Left renal pelvis (tissue), 4 donors: Measurements from ENCODE around the gene CSNK2B. TPM values are rescaled to one million over a fixed set of nuclear protein-coding genes. Genes with fewer than 3 reads are reported as not detected.

Source experiments
- DNase-seq, 4 donors: peaks; one replicate each; pipeline ENCODE4 v3.0.0-alpha.2; 2013; ENCODE audit warnings: low read depth in 4 of 4, low spot score in 3 of 4
- polyA plus RNA-seq, 4 donors: library from polyadenylated mRNA; unstranded; fragments of 120-200 nt; gene quantifications; one replicate each; pipeline ENCODE4 v1.2.1, GENCODE V29; 2013; ENCODE audit not compliant: insufficient read length in 4 of 4

CSNK2B gene
- polyA plus RNA-seq, 4 donors, result 184 to 243 (median 239) TPM

GRCh38 chr6:31710523-31711219, 44.8 kb downstream of the CSNK2B start:
- DNase-seq, result no peak

GRCh38 chr6:31711233-31711632, 45.4 kb downstream of the CSNK2B start:
- no peak for DNase-seq

GRCh38 chr6:31712296-31712695, 46.4 kb downstream of the CSNK2B start:
- no peak for DNase-seq

- no peak for DNase-seq
These were observed 47.6 kb downstream of the CSNK2B start for GRCh38 chr6:31713465-31713864.

- DNase-seq, result no peak
These were observed 48.3 kb downstream of the CSNK2B start for GRCh38 chr6:31713991-31714684.

GRCh38 chr6:31715022-31715958, 49.4 kb downstream of the CSNK2B start, which contains the start of gene LY6G6D:
Gene LY6G6D (plus strand): TSS chr6:31715348. CDS start chr6:31715356, 8 bp downstream.
- DNase-seq, result no peak

GRCh38 chr6:31717499-31718222, 51.8 kb downstream of the CSNK2B start:
- no peak for DNase-seq

- DNase-seq, result no peak
These were observed 52.4 kb downstream of the CSNK2B start for GRCh38 chr6:31718265-31718664.

GRCh38 chr6:31719001-31719400, 53.1 kb downstream of the CSNK2B start:
- DNase-seq, result no peak

Other genes starting within 250 kb of the CSNK2B start
- 1 to 10 TPM in 3 of 4 donors, under 1 TPM in 1; 0.49 to 2.3 (median 1.0) TPM for gene MICB, start 167.9 kb upstream of the CSNK2B start, polyA plus RNA-seq
- 10 to 100 TPM in 3 of 4 donors, under 1 TPM in 1; 0.27 to 18.6 (median 12.8) TPM for gene MCCD1, start 137.1 kb upstream of the CSNK2B start, polyA plus RNA-seq
- 100 to 1,000 TPM; 448 to 682 (median 553) TPM for gene DDX39B, start 124.1 kb upstream of the CSNK2B start, polyA plus RNA-seq
- 1 to 10 TPM; 4.8 to 9.4 (median 6.4) TPM for gene ATP6V1G2, start 119.5 kb upstream of the CSNK2B start, polyA plus RNA-seq
- 10 to 100 TPM; 18.3 to 28.7 (median 19.7) TPM for gene NFKBIL1, start 118.5 kb upstream of the CSNK2B start, polyA plus RNA-seq
- gene LTA, start 93.8 kb upstream of the CSNK2B start, polyA plus RNA-seq, result under 1 TPM; 0.23 to 0.43 (median 0.36) TPM
- gene TNF, start 90.5 kb upstream of the CSNK2B start, polyA plus RNA-seq, result 1 to 10 TPM in 1 of 4 donors, under 1 TPM in 2, not detected in 1; 0.23 to 2.5 (median 0.29) TPM
- gene LTB, start 83.7 kb upstream of the CSNK2B start, polyA plus RNA-seq, result 1 to 10 TPM in 3 of 4 donors, under 1 TPM in 1; 0.66 to 2.0 (median 1.6) TPM
- 10 to 100 TPM in 1 of 4 donors, 1 to 10 TPM in 3; 4.6 to 10.3 (median 4.9) TPM for gene LST1, start 79.8 kb upstream of the CSNK2B start, polyA plus RNA-seq
- under 1 TPM in 2 of 4 donors, not detected in 2; 0.17 to 0.20 TPM for gene NCR3, start 73.1 kb upstream of the CSNK2B start, polyA plus RNA-seq
- 10 to 100 TPM; 43.3 to 77.0 (median 73.6) TPM for gene AIF1, start 50.8 kb upstream of the CSNK2B start, polyA plus RNA-seq
- gene PRRC2A, start 45.4 kb upstream of the CSNK2B start, polyA plus RNA-seq, result 100 to 1,000 TPM; 143 to 224 (median 174) TPM
- 100 to 1,000 TPM; 186 to 278 (median 241) TPM for gene BAG6, start 13.4 kb upstream of the CSNK2B start, polyA plus RNA-seq
- gene APOM, start 10.2 kb upstream of the CSNK2B start, polyA plus RNA-seq, result 100 to 1,000 TPM in 2 of 4 donors, 10 to 100 TPM in 2; 10.1 to 106 (median 83.8) TPM
- 10 to 100 TPM; 15.8 to 21.1 (median 19.0) TPM for gene C6orf47, start 5.3 kb upstream of the CSNK2B start, polyA plus RNA-seq
- 10 to 100 TPM; 16.8 to 28.9 (median 24.9) TPM for gene GPANK1, start 1.1 kb upstream of the CSNK2B start, polyA plus RNA-seq
- 10 to 100 TPM; 16.6 to 28.7 (median 20.9) TPM for gene LY6G5B, start 3.9 kb downstream of the CSNK2B start, polyA plus RNA-seq
- gene LY6G5C, start 15.0 kb downstream of the CSNK2B start, polyA plus RNA-seq, result 1 to 10 TPM; 1.6 to 5.9 (median 2.6) TPM
- gene ABHD16A, start 37.2 kb downstream of the CSNK2B start, polyA plus RNA-seq, result 10 to 100 TPM; 50.1 to 67.5 (median 55.9) TPM
- gene LY6G6F, start 40.8 kb downstream of the CSNK2B start, polyA plus RNA-seq, result 1 to 10 TPM in 1 of 4 donors, under 1 TPM in 2, not detected in 1; 0.30 to 1.5 (median 0.52) TPM
- gene LY6G6D, start 49.3 kb downstream of the CSNK2B start, polyA plus RNA-seq, result not detected
- gene LY6G6C, start 55.7 kb downstream of the CSNK2B start, polyA plus RNA-seq, result under 1 TPM in 3 of 4 donors, not detected in 1; 0.45 to 0.74 (median 0.63) TPM
- 1 to 10 TPM; 1.1 to 2.9 (median 1.4) TPM for gene MPIG6B, start 57.3 kb downstream of the CSNK2B start, polyA plus RNA-seq
- 100 to 1,000 TPM; 150 to 213 (median 182) TPM for gene DDAH2, start 63.2 kb downstream of the CSNK2B start, polyA plus RNA-seq
- 100 to 1,000 TPM; 201 to 309 (median 278) TPM for gene CLIC1, start 70.5 kb downstream of the CSNK2B start, polyA plus RNA-seq
- gene MSH5, start 73.9 kb downstream of the CSNK2B start, polyA plus RNA-seq, result 10 to 100 TPM; 14.2 to 51.0 (median 25.2) TPM
- 10 to 100 TPM in 2 of 4 donors, 1 to 10 TPM in 2; 2.7 to 13.0 (median 7.9) TPM for gene SAPCD1, start 96.6 kb downstream of the CSNK2B start, polyA plus RNA-seq
- 10 to 100 TPM in 1 of 4 donors, 1 to 10 TPM in 3; 1.5 to 11.1 (median 5.5) TPM for gene VWA7, start 111.2 kb downstream of the CSNK2B start, polyA plus RNA-seq
- gene VARS1, start 129.7 kb downstream of the CSNK2B start, polyA plus RNA-seq, result 10 to 100 TPM; 42.7 to 67.9 (median 60.0) TPM
- 10 to 100 TPM; 71.4 to 84.9 (median 84.3) TPM for gene LSM2, start 140.9 kb downstream of the CSNK2B start, polyA plus RNA-seq
- 1 to 10 TPM; 3.1 to 4.4 (median 3.7) TPM for gene HSPA1L, start 149.2 kb downstream of the CSNK2B start, polyA plus RNA-seq
- gene HSPA1A, start 149.5 kb downstream of the CSNK2B start, polyA plus RNA-seq, result 100 to 1,000 TPM in 3 of 4 donors, 10 to 100 TPM in 1; 88.1 to 159 (median 116) TPM
- 100 to 1,000 TPM; 111 to 507 (median 160) TPM for gene HSPA1B, start 161.7 kb downstream of the CSNK2B start, polyA plus RNA-seq
- 10 to 100 TPM; 23.9 to 77.5 (median 69.9) TPM for gene NEU1, start 196.7 kb downstream of the CSNK2B start, polyA plus RNA-seq
- gene SLC44A4, start 212.9 kb downstream of the CSNK2B start, polyA plus RNA-seq, result 10 to 100 TPM in 3 of 4 donors, 1 to 10 TPM in 1; 2.4 to 53.4 (median 41.4) TPM
- 10 to 100 TPM; 69.0 to 99.0 (median 77.6) TPM for gene EHMT2, start 231.6 kb downstream of the CSNK2B start, polyA plus RNA-seq
- 10 to 100 TPM; 17.7 to 28.9 (median 22.0) TPM for gene ZBTB12, start 236.0 kb downstream of the CSNK2B start, polyA plus RNA-seq